NCI-H128 (cell line): ENCODE data around the gene CYP4F8.
"Not testable (repeated sequence)": the region's sequence is repeated elsewhere in the genome, so short reads cannot be mapped to it uniquely, and the experiment has no call there.

ENCODE experiments used
- DNase-seq: peaks from one replicate; lab custom pipeline; 2025; ENCODE audit not compliant: unreplicated experiment; lab: John Stamatoyannopoulos, UW

Gene CYP4F8

GRCh38 chr19:15643387-15643786 lies 28.4 kb downstream of the CYP4F8 start:
- DNase-seq, result no peak

GRCh38 chr19:15644066-15644741 lies 29.2 kb downstream of the CYP4F8 start:
- no peak for DNase-seq

- no peak for DNase-seq
Measured at GRCh38 chr19:15644816-15645215, 29.8 kb downstream of the CYP4F8 start.

- no peak for DNase-seq
Measured at GRCh38 chr19:15649526-15649925, 34.5 kb downstream of the CYP4F8 start.

- not testable (repeated sequence) for DNase-seq
Measured at GRCh38 chr19:15650123-15650522, 35.1 kb downstream of the CYP4F8 start.

GRCh38 chr19:15651791-15652190 lies 36.8 kb downstream of the CYP4F8 start:
- DNase-seq, result no peak

GRCh38 chr19:15652559-15653278 lies 37.7 kb downstream of the CYP4F8 start:
- no peak for DNase-seq

GRCh38 chr19:15656467-15656866 lies 41.4 kb downstream of the CYP4F8 start:
- no peak for DNase-seq

GRCh38 chr19:15663247-15663646 lies 48.2 kb downstream of the CYP4F8 start:
- no peak for DNase-seq

GRCh38 chr19:15666186-15666585 lies 51.2 kb downstream of the CYP4F8 start:
- DNase-seq, result no peak

GRCh38 chr19:15666883-15667282 lies 51.9 kb downstream of the CYP4F8 start:
- no peak for DNase-seq

GRCh38 chr19:15669440-15669839 lies 54.4 kb downstream of the CYP4F8 start:
- DNase-seq, result no peak

- no peak for DNase-seq
Measured at GRCh38 chr19:15669891-15670290, 54.9 kb downstream of the CYP4F8 start.

GRCh38 chr19:15671237-15671821 lies 56.3 kb downstream of the CYP4F8 start:
- no peak for DNase-seq

- DNase-seq, result no peak
Measured at GRCh38 chr19:15671891-15672579, 57.0 kb downstream of the CYP4F8 start.

- DNase-seq, result no peak
Measured at GRCh38 chr19:15672580-15673175, 57.7 kb downstream of the CYP4F8 start, which contains the start of gene CYP4F12. CYP4F12 (plus strand) TSS chr19:15673087; CDS start chr19:15673530, 443 bp downstream.

GRCh38 chr19:15673176-15673654 lies 58.2 kb downstream of the CYP4F8 start:
- DNase-seq, result no peak

GRCh38 chr19:15675560-15675959 lies 60.5 kb downstream of the CYP4F8 start:
- no peak for DNase-seq

- no peak for DNase-seq
Measured at GRCh38 chr19:15679089-15679488, 64.1 kb downstream of the CYP4F8 start.

- not testable (repeated sequence) for DNase-seq
Measured at GRCh38 chr19:15679865-15680264, 64.8 kb downstream of the CYP4F8 start.
